Ovary (tissue), 3 donors: Measurements from ENCODE around the gene HOXA11.

Source experiments
- POLR2A ChIP-seq: fragments of 450-650 bp; IDR thresholded peaks from one replicate; pipeline ENCODE4 v1.6.1; 2017; ENCODE audit warnings: antibody characterized with exemption, mild to moderate bottlenecking, moderate library complexity
- TF ChIP-seq, protein P1 (sequence below), 3 donors: fragments of 450-650 bp in 2 of 3; fragments of 200-600 bp in 1 of 3; IDR thresholded peaks; one replicate each; pipeline versions ENCODE4 v1.5.1 to v1.8.0; 2016 to 2022; ENCODE audit warnings: antibody characterized with exemption in 3 of 3, mild to moderate bottlenecking in 1 of 3
- donor health status: DM: no; HTN: no; CAD: no.

DNA sequence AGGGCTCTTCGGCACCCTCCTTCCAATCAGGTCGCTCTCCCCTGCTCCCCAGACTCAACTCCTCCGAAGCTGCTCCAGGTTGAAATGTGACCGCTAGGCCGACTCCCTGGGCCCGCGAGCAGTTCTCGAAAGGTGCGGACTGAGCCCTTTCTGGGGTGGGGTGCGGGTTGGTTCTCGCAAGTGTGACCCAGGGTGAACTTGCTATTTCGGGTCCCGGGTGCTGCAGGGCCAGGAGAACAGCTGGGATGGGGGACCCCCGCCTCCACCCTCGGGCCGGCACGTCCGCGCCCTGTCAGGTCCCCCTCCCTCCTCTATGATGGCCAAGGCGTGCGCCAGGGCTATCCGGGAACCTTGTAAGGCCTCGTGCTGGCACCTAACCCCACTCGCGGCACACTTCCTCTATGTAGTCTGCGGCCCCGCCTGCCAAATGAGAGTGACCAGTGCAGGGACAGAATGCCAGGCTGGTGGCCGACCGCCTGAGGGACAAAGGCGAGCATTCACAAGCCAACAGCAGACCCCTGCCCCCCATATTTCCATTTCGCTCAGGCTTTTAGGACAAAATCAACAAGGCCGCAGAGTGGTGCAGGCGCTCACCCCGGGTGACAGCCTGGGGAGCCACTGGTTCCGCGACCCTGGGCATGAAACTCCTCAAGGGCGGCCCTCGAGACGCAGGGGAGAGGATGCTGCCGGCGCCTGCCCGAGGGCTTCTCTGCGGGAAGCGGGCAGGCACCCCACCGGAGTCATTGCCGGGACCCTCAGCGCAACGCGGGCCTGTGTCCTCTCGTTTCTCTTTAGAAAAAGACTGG lies 28.6 kb upstream of the HOXA11 start:
- TF ChIP-seq, protein P1, sequence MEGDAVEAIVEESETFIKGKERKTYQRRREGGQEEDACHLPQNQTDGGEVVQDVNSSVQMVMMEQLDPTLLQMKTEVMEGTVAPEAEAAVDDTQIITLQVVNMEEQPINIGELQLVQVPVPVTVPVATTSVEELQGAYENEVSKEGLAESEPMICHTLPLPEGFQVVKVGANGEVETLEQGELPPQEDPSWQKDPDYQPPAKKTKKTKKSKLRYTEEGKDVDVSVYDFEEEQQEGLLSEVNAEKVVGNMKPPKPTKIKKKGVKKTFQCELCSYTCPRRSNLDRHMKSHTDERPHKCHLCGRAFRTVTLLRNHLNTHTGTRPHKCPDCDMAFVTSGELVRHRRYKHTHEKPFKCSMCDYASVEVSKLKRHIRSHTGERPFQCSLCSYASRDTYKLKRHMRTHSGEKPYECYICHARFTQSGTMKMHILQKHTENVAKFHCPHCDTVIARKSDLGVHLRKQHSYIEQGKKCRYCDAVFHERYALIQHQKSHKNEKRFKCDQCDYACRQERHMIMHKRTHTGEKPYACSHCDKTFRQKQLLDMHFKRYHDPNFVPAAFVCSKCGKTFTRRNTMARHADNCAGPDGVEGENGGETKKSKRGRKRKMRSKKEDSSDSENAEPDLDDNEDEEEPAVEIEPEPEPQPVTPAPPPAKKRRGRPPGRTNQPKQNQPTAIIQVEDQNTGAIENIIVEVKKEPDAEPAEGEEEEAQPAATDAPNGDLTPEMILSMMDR (IDR thresholded peaks at IDR 0.05), result no peak
- TF ChIP-seq POLR2A, result no peak
